Fibroblast of lung (primary cell): ENCODE data around the gene SGSM2. TPM values are rescaled to one million over a fixed set of nuclear protein-coding genes. Genes with fewer than 3 reads are reported as not detected.
A peak's percentile ranks its signal among the peaks of the same experiment; 100 is the strongest.

Source experiments
- DNase-seq, 2 donors: peaks; one replicate each; pipeline versions ENCODE4 v3.0.0 to v3.0.0-alpha.2; 2010; ENCODE audit warnings: low read depth in 2 of 2
- H2AFZ ChIP-seq: 2 replicates; pipeline ENCODE4 v1.5.1; 2012; ENCODE audit warnings: low read length, control low read depth, inconsistent platforms
- H3K27ac ChIP-seq: 2 replicates; pipeline ENCODE4 v1.5.1; 2011; ENCODE audit warnings: low read length, control low read depth; ENCODE audit not compliant: insufficient read depth
- H3K27me3 ChIP-seq: 2 replicates; pipeline ENCODE4 v1.5.1; 2011; ENCODE audit warnings: mild to moderate bottlenecking, low read length; ENCODE audit not compliant: control insufficient read depth, insufficient read depth
- H3K36me3 ChIP-seq: 2 replicates; pipeline ENCODE4 v1.5.1; 2011; ENCODE audit warnings: low read length; ENCODE audit not compliant: control insufficient read depth, insufficient read depth
- H3K4me1 ChIP-seq: 2 replicates; pipeline ENCODE4 v1.5.1; 2011; ENCODE audit warnings: low read length; ENCODE audit not compliant: control insufficient read depth, insufficient read depth; ENCODE audit errors: extremely low read depth
- H3K4me2 ChIP-seq: 2 replicates; pipeline ENCODE4 v1.5.1; 2011; ENCODE audit warnings: low read length, control low read depth; ENCODE audit not compliant: insufficient read depth; ENCODE audit errors: extremely low read depth
- H3K4me3 ChIP-seq, 4 experiments: fragments of 200-600 bp in 1 of 4; sonication (generic) in 1 of 4; replicated peaks in 1 of 4; 2 replicates each; pipeline ENCODE4 v1.5.1; 2011 to 2016; ENCODE audit warnings: low read length in 4 of 4, low read depth in 3 of 4, mild to moderate bottlenecking in 3 of 4, control low read depth in 2 of 4, inconsistent platforms in 1 of 4, mixed read lengths in 1 of 4; ENCODE audit not compliant: insufficient read depth in 1 of 4; ENCODE audit errors: control extremely low read depth in 1 of 4
- H3K79me2 ChIP-seq: 2 replicates; pipeline ENCODE4 v1.5.1; 2012; ENCODE audit warnings: mild to moderate bottlenecking, low read length, inconsistent platforms; ENCODE audit not compliant: control insufficient read depth, insufficient read depth
- H3K9ac ChIP-seq: 2 replicates; pipeline ENCODE4 v1.5.1; 2011; ENCODE audit warnings: mild to moderate bottlenecking, low read length, control low read depth; ENCODE audit not compliant: insufficient read depth
- H3K9me3 ChIP-seq: 2 replicates; pipeline ENCODE4 v1.5.1; 2012; ENCODE audit warnings: low read depth, low read length; ENCODE audit not compliant: control insufficient read depth, insufficient read depth
- H4K20me1 ChIP-seq: 2 replicates; pipeline ENCODE4 v1.5.1; 2011; ENCODE audit warnings: low read length; ENCODE audit not compliant: control insufficient read depth, insufficient read depth; ENCODE audit errors: extremely low read depth
- CTCF ChIP-seq, 2 donors: IDR thresholded peaks in 1 of 2; conservative IDR thresholded peaks in 1 of 2; 1 replicate in 1 of 2; 2 replicates in 1 of 2; pipeline ENCODE4 v1.5.1; 2011 to 2012; ENCODE audit warnings: low read length in 2 of 2, control low read depth in 1 of 2, inconsistent platforms in 1 of 2, low read depth in 1 of 2, mild to moderate bottlenecking in 1 of 2
- EZH2 ChIP-seq: IDR thresholded peaks from 2 replicates; pipeline ENCODE4 v1.5.1; 2012; ENCODE audit warnings: low read length, control low read depth, mild to moderate bottlenecking; ENCODE audit errors: missing control alignments
- polyA plus RNA-seq, 2 donors: library from polyadenylated mRNA; depleted of rRNA in 1 of 2; stranded (reverse) in 1 of 2; unstranded in 1 of 2; fragments of >200 nt; gene quantifications; 2 replicates each; pipeline ENCODE4 v1.2.1, GENCODE V29; 2011 to 2012; ENCODE audit warnings: missing spikeins in 1 of 2
- total RNA-seq: library from RNA; depleted of rRNA; stranded (reverse); fragments of >200 nt; gene quantifications from 2 replicates; pipeline ENCODE4 v1.2.1, GENCODE V29; 2014

SGSM2 gene
- total and polyA plus RNA-seq, 2 donors (not counting 1 experiment from before 2014, with no cell fraction given) = 23.4 to 31.5 TPM

- DNase-seq = peak in 1 of 2 donors; percentile 36
- no peak overlapping the region for H2AFZ ChIP-seq
- H3K4me2 ChIP-seq = peak overlapping the region; percentile 85
Measured at GRCh38 chr17:2395258-2396181, 58.2 kb downstream of the SGSM2 start.

GRCh38 chr17:2396192-2396567 lies 58.9 kb downstream of the SGSM2 start:
- Histone ChIP-seq H3K9me3 (no peaks in the 10 kb centered on the region), H3K36me3 (peaks cover 3% of the 10 kb centered on the region), H3K27ac (peak overlapping the region; percentile 98), H4K20me1 (no peaks in the 10 kb centered on the region), H2AFZ (no peak overlapping the region), H3K79me2 (peaks cover 44% of the 10 kb centered on the region), H3K4me1 (peaks cover 43% of the 10 kb centered on the region), H3K27me3 (no peaks in the 10 kb centered on the region), H3K4me2 (peak overlapping the region; percentile 85), H3K4me3 (peak overlapping the region; percentile 27 to 57 (median 46)), H3K9ac (peak overlapping the region; percentile 80)
- DNase-seq = no peak
- no peak for TF ChIP-seq CTCF (conservative IDR thresholded peaks at IDR 0.05 in 1 of 2, IDR thresholded peaks at IDR 0.05 in 1 of 2; ENCODE audit: low read depth in 1 of 2, low read length in 2 of 2)
- TF ChIP-seq EZH2 = no peak

More at GRCh38 chr17:2395258-2396181, 58.2 kb downstream of the SGSM2 start:
- Histone ChIP-seq H3K4me3 (peak overlapping the region in 2 of 4 experiments; percentile 43 to 57), H3K9ac (peak overlapping the region; percentile 59), H4K20me1 (no peaks in the 10 kb centered on the region), H3K9me3 (no peaks in the 10 kb centered on the region), H3K36me3 (peaks cover 3% of the 10 kb centered on the region), H3K27me3 (no peaks in the 10 kb centered on the region), H3K27ac (peak overlapping the region; percentile 98), H3K4me1 (peaks cover 45% of the 10 kb centered on the region), H3K79me2 (peaks cover 44% of the 10 kb centered on the region)
- TF ChIP-seq CTCF (conservative IDR thresholded peaks at IDR 0.05 in 1 of 2, IDR thresholded peaks at IDR 0.05 in 1 of 2; ENCODE audit: low read depth in 1 of 2, low read length in 2 of 2) = peak in 1 of 2 donors; percentile 7
- no peak for TF ChIP-seq EZH2

GRCh38 chr17:2396568-2397246 lies 59.4 kb downstream of the SGSM2 start:
- no peaks in the 10 kb centered on the region for H3K27me3 ChIP-seq

More at GRCh38 chr17:2396568-2397246, 59.4 kb downstream of the SGSM2 start:
- H3K4me3 ChIP-seq = peak overlapping the region; percentile 27 to 57 (median 46)
- H3K4me1 ChIP-seq = peaks cover 41% of the 10 kb centered on the region
- H3K9me3 ChIP-seq = no peaks in the 10 kb centered on the region
- H3K36me3 ChIP-seq = peaks cover 3% of the 10 kb centered on the region
- H2AFZ ChIP-seq = no peak overlapping the region
- H3K27ac ChIP-seq = peak overlapping the region; percentile 98
- peaks cover 44% of the 10 kb centered on the region for H3K79me2 ChIP-seq
- H3K4me2 ChIP-seq = peak overlapping the region; percentile 85
- H4K20me1 ChIP-seq = no peaks in the 10 kb centered on the region
- DNase-seq = peak; percentile 99
- peak overlapping the region; percentile 80 for H3K9ac ChIP-seq
- TF ChIP-seq EZH2 (no peak), CTCF (conservative IDR thresholded peaks at IDR 0.05 in 1 of 2, IDR thresholded peaks at IDR 0.05 in 1 of 2; ENCODE audit: low read depth in 1 of 2, low read length in 2 of 2) (no peak)
